ENCODE data around the gene BTBD2. TPM values are rescaled to one million over a fixed set of nuclear protein-coding genes. Genes with fewer than 3 reads are reported as not detected.

BTBD2 gene
- total and polyA plus RNA-seq, 2 experiments from 2014 or later = 56.4 to 76.0 TPM

GRCh38 chr19:1984357-1984756, 31.2 kb downstream of the BTBD2 start:
- TF ChIP-seq EZH2phosphoT487 (IDR thresholded peaks at IDR 0.05; ENCODE audit: low read depth, severe bottlenecking, unreplicated experiment) = no peak
- TF ChIP-seq CTCF (IDR thresholded peaks at IDR 0.05; ENCODE audit: poor library complexity) = no peak
- no peak for TF ChIP-seq EZH2 (IDR thresholded peaks at IDR 0.05; ENCODE audit: borderline replicate concordance)
- Histone ChIP-seq H3K9me2 (replicated peaks; ENCODE audit: insufficient read depth) (no peaks in the 10 kb centered on the region), H4K20me1 (ENCODE audit: insufficient read depth, poor library complexity, severe bottlenecking) (no peaks in the 10 kb centered on the region), H3K27ac (no peak overlapping the region), H3K4me2 (no peak overlapping the region), H3K9me3 (ENCODE audit: low read depth) (no peaks in the 10 kb centered on the region), H2AFZ (no peak overlapping the region), H3K4me1 (ENCODE audit: insufficient read depth) (no peaks in the 10 kb centered on the region), H3K36me3 (replicated peaks; ENCODE audit: insufficient read depth, low read depth) (no peaks in the 10 kb centered on the region), H3K79me2 (no peaks in the 10 kb centered on the region), H3K27me3 (no peaks in the 10 kb centered on the region), H3K4me3 (no peak overlapping the region)
- 97% methylated on average over 10 of the region's 10 CpGs for WGBS (ENCODE audit: low lambda C conversion rate, missing lambda C conversion rate)
- DNase-seq (ENCODE audit: low spot score) = no peak

- Histone ChIP-seq H3K27ac (no peak overlapping the region), H3K4me3 (no peak overlapping the region), H4K20me1 (ENCODE audit: insufficient read depth, poor library complexity, severe bottlenecking) (peaks cover 7% of the 10 kb centered on the region), H3K4me2 (no peak overlapping the region), H3K79me2 (peaks cover 7% of the 10 kb centered on the region), H3K9me3 (ENCODE audit: low read depth) (no peaks in the 10 kb centered on the region), H3K4me1 (ENCODE audit: insufficient read depth) (no peaks in the 10 kb centered on the region), H3K36me3 (replicated peaks; ENCODE audit: insufficient read depth, low read depth) (no peaks in the 10 kb centered on the region), H2AFZ (no peak overlapping the region), H3K9me2 (replicated peaks; ENCODE audit: insufficient read depth) (no peaks in the 10 kb centered on the region), H3K27me3 (no peaks in the 10 kb centered on the region)
- no peak for DNase-seq (ENCODE audit: low spot score)
- 98% methylated on average over 20 of the region's 20 CpGs for WGBS (ENCODE audit: low lambda C conversion rate, missing lambda C conversion rate)
- TF ChIP-seq EZH2 (IDR thresholded peaks at IDR 0.05; ENCODE audit: borderline replicate concordance) (no peak), EZH2phosphoT487 (IDR thresholded peaks at IDR 0.05; ENCODE audit: low read depth, severe bottlenecking, unreplicated experiment) (no peak), CTCF (IDR thresholded peaks at IDR 0.05; ENCODE audit: poor library complexity) (no peak)
Measured at GRCh38 chr19:1981253-1981652, 34.3 kb downstream of the BTBD2 start.

- no peak overlapping the region for H2AFZ ChIP-seq
- no peak overlapping the region for H3K27ac ChIP-seq
- no peaks in the 10 kb centered on the region for H3K4me1 ChIP-seq (ENCODE audit: insufficient read depth)
- H3K4me2 ChIP-seq = no peak overlapping the region
- no peaks in the 10 kb centered on the region for H3K9me2 ChIP-seq (replicated peaks; ENCODE audit: insufficient read depth)
- WGBS (ENCODE audit: low lambda C conversion rate, missing lambda C conversion rate) = 95% methylated on average over 21 of the region's 31 CpGs
- H3K36me3 ChIP-seq (replicated peaks; ENCODE audit: insufficient read depth, low read depth) = no peaks in the 10 kb centered on the region
- peaks cover 7% of the 10 kb centered on the region for H4K20me1 ChIP-seq (ENCODE audit: insufficient read depth, poor library complexity, severe bottlenecking)
- H3K4me3 ChIP-seq = no peak overlapping the region
- no peaks in the 10 kb centered on the region for H3K9me3 ChIP-seq (ENCODE audit: low read depth)
- peaks cover 7% of the 10 kb centered on the region for H3K79me2 ChIP-seq
- no peak for DNase-seq (ENCODE audit: low spot score)
- TF ChIP-seq EZH2phosphoT487 (IDR thresholded peaks at IDR 0.05; ENCODE audit: low read depth, severe bottlenecking, unreplicated experiment) = no peak
- TF ChIP-seq CTCF (IDR thresholded peaks at IDR 0.05; ENCODE audit: poor library complexity) = no peak
- TF ChIP-seq EZH2 (IDR thresholded peaks at IDR 0.05; ENCODE audit: borderline replicate concordance) = no peak
- H3K27me3 ChIP-seq = no peaks in the 10 kb centered on the region
Measured at GRCh38 chr19:1980809-1981181, 34.7 kb downstream of the BTBD2 start.

All from hepatocyte (in vitro differentiated cells).